SK-N-SH treated with all-trans-retinoic acid at 6 μM for 48 hours (cell line): ENCODE measurements around the gene P3H1.

ENCODE experiments used
- CREB5 ChIP-seq: fragments of 250-450 bp; sonication (Bioruptor Pico); IDR thresholded peaks from 2 replicates; pipeline ENCODE4 v1.5.1; 2020; ENCODE audit warnings: low read depth, mild to moderate bottlenecking, moderate library complexity
- GLIS3 ChIP-seq: fragments of 250-450 bp; sonication (Bioruptor Pico); IDR thresholded peaks from 2 replicates; pipeline ENCODE4 v1.5.0; 2020; ENCODE audit warnings: mild to moderate bottlenecking, moderate library complexity
- PATZ1 ChIP-seq: fragments of 250-450 bp; sonication (Bioruptor Pico); IDR thresholded peaks from 2 replicates; pipeline ENCODE4 v1.8.0; 2020; ENCODE audit warnings: mild to moderate bottlenecking, moderate library complexity, borderline replicate concordance
- POU6F1 ChIP-seq: fragments of 250-450 bp; sonication (Bioruptor Pico); IDR thresholded peaks from 2 replicates; pipeline ENCODE4 v1.8.0; 2021; ENCODE audit warnings: low read depth, mild to moderate bottlenecking, moderate library complexity, borderline replicate concordance
- PPARA ChIP-seq: fragments of 250-450 bp; sonication (Bioruptor Pico); IDR thresholded peaks from 2 replicates; pipeline ENCODE4 v1.5.0; 2020; ENCODE audit warnings: mild to moderate bottlenecking, borderline replicate concordance
- ZC3H10 ChIP-seq: fragments of 250-450 bp; sonication (Bioruptor Pico); IDR thresholded peaks from 2 replicates; pipeline ENCODE4 v1.5.1; 2021; ENCODE audit warnings: mild to moderate bottlenecking, moderate library complexity
- ZNF8 ChIP-seq: fragments of 450-650 bp; formaldehyde crosslinking; IDR thresholded peaks from 2 replicates; pipeline ENCODE4 v1.5.0; 2020; ENCODE audit warnings: mild to moderate bottlenecking, moderate library complexity

GRCh38 chr1:42733415-42734200 lies 33.2 kb downstream of the P3H1 start:
- TF ChIP-seq CREB5 (CRISPR knock-in tag) = no peak
- TF ChIP-seq PATZ1 = no peak
- no peak for TF ChIP-seq POU6F1 (CRISPR knock-in tag)
- no peak for TF ChIP-seq GLIS3 (CRISPR knock-in tag)
- no peak for TF ChIP-seq PPARA (CRISPR knock-in tag)
- no peak for TF ChIP-seq ZC3H10
- TF ChIP-seq ZNF8 (CRISPR knock-in tag) = no peak
